Anterior cingulate cortex (tissue), 58 donors: Measurements from ENCODE around the gene ZBTB4.

Experiments used
- DNase-seq, 58 donors: peaks; one replicate each; lab custom pipeline; 2025; lab: John Stamatoyannopoulos, UW

Gene ZBTB4

GRCh38 chr17:7444682-7445618 is 34.5 kb downstream of the ZBTB4 start, which contains the start of gene CHRNB1:
TSS of gene CHRNB1 (plus strand) at chr17:7445061. CDS start at chr17:7445128, 67 bp downstream.
- peak in 49 of 58 donors; percentile 11 to 84 (median 56) for DNase-seq

- DNase-seq: no peak
Measured at GRCh38 chr17:7443499-7444485, 35.6 kb downstream of the ZBTB4 start.

GRCh38 chr17:7442142-7442541 is 37.3 kb downstream of the ZBTB4 start:
- DNase-seq: no peak

GRCh38 chr17:7441266-7441665 is 38.2 kb downstream of the ZBTB4 start:
- DNase-seq: no peak

- peak in 18 of 58 donors; percentile 5 to 54 (median 24) for DNase-seq
Measured at GRCh38 chr17:7440834-7441195, 38.6 kb downstream of the ZBTB4 start.

GRCh38 chr17:7440113-7440833 is 39.2 kb downstream of the ZBTB4 start:
- peak in 14 of 58 donors; percentile 7 to 55 (median 24) for DNase-seq

- no peak for DNase-seq
Measured at GRCh38 chr17:7439462-7440112, 39.8 kb downstream of the ZBTB4 start, which contains the start of gene FGF11. TSS of gene FGF11 (plus strand) at chr17:7439512. CDS start at chr17:7439621, 109 bp downstream.

- no peak for DNase-seq
Measured at GRCh38 chr17:7438656-7439460, 40.6 kb downstream of the ZBTB4 start.

GRCh38 chr17:7437950-7438614 is 41.3 kb downstream of the ZBTB4 start:
- peak in 45 of 58 donors; percentile 18 to 68 (median 43) for DNase-seq

GRCh38 chr17:7437369-7437863 is 42.0 kb downstream of the ZBTB4 start:
- no peak for DNase-seq

GRCh38 chr17:7436556-7437368 is 42.7 kb downstream of the ZBTB4 start:
- peak in 48 of 58 donors; percentile 25 to 76 (median 55) for DNase-seq

GRCh38 chr17:7435676-7436555 is 43.5 kb downstream of the ZBTB4 start:
- peak in 1 of 58 donors; percentile 31 for DNase-seq

- DNase-seq: no peak
Measured at GRCh38 chr17:7432296-7432695, 47.1 kb downstream of the ZBTB4 start.

- DNase-seq: no peak
Measured at GRCh38 chr17:7431231-7431630, 48.2 kb downstream of the ZBTB4 start.

GRCh38 chr17:7429722-7430121 is 49.7 kb downstream of the ZBTB4 start:
- no peak for DNase-seq

- DNase-seq: no peak
Measured at GRCh38 chr17:7428557-7428956, 50.9 kb downstream of the ZBTB4 start, which contains the start of gene SPEM3. TSS of gene SPEM3 (plus strand) at chr17:7428857. CDS start at chr17:7428903, 46 bp downstream.
